ENCODE data around the gene ABCC4.

ABCC4 gene

GRCh38 chr13:95030821-95031343, 270.4 kb downstream of the ABCC4 start:
- TF ChIP-seq, protein P1, sequence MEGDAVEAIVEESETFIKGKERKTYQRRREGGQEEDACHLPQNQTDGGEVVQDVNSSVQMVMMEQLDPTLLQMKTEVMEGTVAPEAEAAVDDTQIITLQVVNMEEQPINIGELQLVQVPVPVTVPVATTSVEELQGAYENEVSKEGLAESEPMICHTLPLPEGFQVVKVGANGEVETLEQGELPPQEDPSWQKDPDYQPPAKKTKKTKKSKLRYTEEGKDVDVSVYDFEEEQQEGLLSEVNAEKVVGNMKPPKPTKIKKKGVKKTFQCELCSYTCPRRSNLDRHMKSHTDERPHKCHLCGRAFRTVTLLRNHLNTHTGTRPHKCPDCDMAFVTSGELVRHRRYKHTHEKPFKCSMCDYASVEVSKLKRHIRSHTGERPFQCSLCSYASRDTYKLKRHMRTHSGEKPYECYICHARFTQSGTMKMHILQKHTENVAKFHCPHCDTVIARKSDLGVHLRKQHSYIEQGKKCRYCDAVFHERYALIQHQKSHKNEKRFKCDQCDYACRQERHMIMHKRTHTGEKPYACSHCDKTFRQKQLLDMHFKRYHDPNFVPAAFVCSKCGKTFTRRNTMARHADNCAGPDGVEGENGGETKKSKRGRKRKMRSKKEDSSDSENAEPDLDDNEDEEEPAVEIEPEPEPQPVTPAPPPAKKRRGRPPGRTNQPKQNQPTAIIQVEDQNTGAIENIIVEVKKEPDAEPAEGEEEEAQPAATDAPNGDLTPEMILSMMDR (IDR thresholded peaks at IDR 0.05; ENCODE audit: low read depth, low read length) = no peak
- H3K4me3 ChIP-seq (ENCODE audit: low read depth, low read length) = no peak overlapping the region

DNA sequence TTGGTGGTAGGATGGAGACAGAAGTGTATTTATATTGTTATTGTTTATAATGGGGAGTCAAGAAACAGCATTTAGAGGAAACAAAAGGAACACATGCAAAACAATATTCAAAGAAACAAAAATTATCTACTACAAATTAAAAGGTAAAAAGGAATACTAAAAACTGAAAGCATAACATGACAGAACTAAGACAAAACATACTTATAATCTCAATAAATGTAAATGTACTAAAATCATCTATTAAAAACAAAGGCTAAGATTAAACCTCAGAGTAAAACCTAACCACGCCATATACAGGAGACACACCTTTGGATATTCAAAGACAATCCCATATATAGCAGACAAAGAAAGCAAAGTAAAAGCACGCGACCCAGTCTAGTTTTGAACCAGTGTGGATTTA, 273.6 kb downstream of the ABCC4 start:
- H3K4me3 ChIP-seq (ENCODE audit: low read depth, low read length) = no peak overlapping the region
- TF ChIP-seq, protein P1 (IDR thresholded peaks at IDR 0.05; ENCODE audit: low read depth, low read length) = no peak

DNA sequence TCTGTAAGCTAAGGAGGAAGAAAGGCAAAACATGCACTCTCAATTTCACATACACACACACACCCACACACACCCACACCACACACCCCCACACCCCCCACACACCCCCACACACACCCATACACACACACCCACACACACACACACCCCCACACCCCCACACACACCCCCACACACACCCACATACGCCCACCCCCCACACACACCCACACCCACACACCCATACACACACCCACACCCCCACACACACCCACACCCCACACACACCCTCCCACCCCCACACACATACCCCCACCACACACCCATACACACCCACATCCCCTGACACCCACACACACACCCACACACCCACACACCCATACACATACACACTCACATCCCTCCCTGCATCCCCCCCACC, 276.1 kb downstream of the ABCC4 start:
- TF ChIP-seq, protein P1 (IDR thresholded peaks at IDR 0.05; ENCODE audit: low read depth, low read length) = no peak
- H3K4me3 ChIP-seq (ENCODE audit: low read depth, low read length) = no peak overlapping the region

DNA sequence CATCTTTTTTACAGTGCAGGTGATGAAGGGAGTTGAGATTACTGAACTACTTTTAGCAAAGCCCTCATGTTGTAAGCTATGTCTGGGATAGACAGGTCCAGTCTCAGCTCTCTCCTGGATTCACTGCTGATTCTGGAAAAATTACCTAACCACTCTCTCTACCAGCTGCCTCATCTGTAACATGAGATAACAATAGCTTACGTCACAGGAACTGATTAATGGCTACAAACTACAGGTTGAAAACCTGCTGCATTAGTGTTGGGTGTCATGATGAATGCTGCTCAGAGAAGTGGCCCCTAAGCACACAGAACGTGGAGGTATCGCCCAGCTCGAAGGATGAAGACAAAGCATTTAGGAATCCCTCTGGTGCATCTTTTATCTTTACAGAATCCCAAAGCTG, 277.8 kb downstream of the ABCC4 start:
- TF ChIP-seq, protein P1 (IDR thresholded peaks at IDR 0.05; ENCODE audit: low read depth, low read length) = no peak

GRCh38 chr13:95020298-95020987, 280.8 kb downstream of the ABCC4 start:
- TF ChIP-seq, protein P1 (IDR thresholded peaks at IDR 0.05; ENCODE audit: low read depth, low read length) = no peak
- no peak overlapping the region for H3K4me3 ChIP-seq (ENCODE audit: low read depth, low read length)

More for the DNA sequence above, 277.8 kb downstream of the ABCC4 start:
- no peak overlapping the region for H3K4me3 ChIP-seq (ENCODE audit: low read depth, low read length)

DNA sequence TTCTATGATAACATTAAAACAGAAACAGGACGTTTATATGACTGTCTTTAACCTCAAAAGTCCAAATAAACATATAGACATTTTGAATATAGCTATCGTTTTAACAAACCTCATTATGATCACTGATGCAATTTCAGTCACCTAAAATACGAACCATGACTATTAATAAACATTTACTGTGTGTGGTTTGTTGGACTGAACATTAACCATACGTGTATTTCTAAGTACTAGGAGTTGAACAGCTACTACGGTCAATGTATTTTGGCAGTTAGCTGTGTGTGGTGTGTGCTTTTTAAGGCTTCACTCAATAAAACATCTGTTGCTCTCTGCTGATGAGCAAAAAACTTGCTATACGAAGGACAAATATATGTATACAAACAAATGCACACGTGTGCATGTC, 281.4 kb downstream of the ABCC4 start:
- TF ChIP-seq, protein P1 (IDR thresholded peaks at IDR 0.05; ENCODE audit: low read depth, low read length) = no peak

GRCh38 chr13:95007322-95007721, 293.9 kb downstream of the ABCC4 start:
- H3K4me3 ChIP-seq (ENCODE audit: low read depth, low read length) = no peak overlapping the region

More for the DNA sequence above, 281.4 kb downstream of the ABCC4 start:
- H3K4me3 ChIP-seq (ENCODE audit: low read depth, low read length) = no peak overlapping the region

More at GRCh38 chr13:95007322-95007721, 293.9 kb downstream of the ABCC4 start:
- TF ChIP-seq, protein P1 (IDR thresholded peaks at IDR 0.05; ENCODE audit: low read depth, low read length) = no peak
